ENCODE data around the gene INHA.

Gene INHA

GRCh38 chr2:219541611-219542180 is 30.4 kb upstream of the INHA start:
- Histone ChIP-seq H3K4me3 (ENCODE audit: low read depth, low read length) (peak overlapping the region; percentile 89), H3K9me3 (ENCODE audit: control insufficient read depth, insufficient read depth, low read length) (no peaks in the 10 kb centered on the region), H3K9ac (ENCODE audit: low read depth, low read length) (no peak overlapping the region), H3K4me1 (ENCODE audit: control insufficient read depth, insufficient read depth, low read length) (peaks cover 33% of the 10 kb centered on the region), H3K27me3 (ENCODE audit: control insufficient read depth, insufficient read depth, low read length) (peaks cover 9% of the 10 kb centered on the region), H3K27ac (ENCODE audit: low read depth, low read length) (no peak overlapping the region), H3K36me3 (ENCODE audit: control insufficient read depth, insufficient read depth, low read length) (peaks cover 29% of the 10 kb centered on the region)

GRCh38 chr2:219542931-219543595 is 29.0 kb upstream of the INHA start:
- Histone ChIP-seq H3K4me1 (ENCODE audit: control insufficient read depth, insufficient read depth, low read length) (peaks cover 20% of the 10 kb centered on the region), H3K36me3 (ENCODE audit: control insufficient read depth, insufficient read depth, low read length) (peaks cover 34% of the 10 kb centered on the region), H3K27me3 (ENCODE audit: control insufficient read depth, insufficient read depth, low read length) (peaks cover 9% of the 10 kb centered on the region), H3K9me3 (ENCODE audit: control insufficient read depth, insufficient read depth, low read length) (no peaks in the 10 kb centered on the region), H3K4me3 (ENCODE audit: low read depth, low read length) (peak overlapping the region; percentile 89), H3K27ac (ENCODE audit: low read depth, low read length) (peak overlapping the region; percentile 85), H3K9ac (ENCODE audit: low read depth, low read length) (peak overlapping the region; percentile 71)

DNA sequence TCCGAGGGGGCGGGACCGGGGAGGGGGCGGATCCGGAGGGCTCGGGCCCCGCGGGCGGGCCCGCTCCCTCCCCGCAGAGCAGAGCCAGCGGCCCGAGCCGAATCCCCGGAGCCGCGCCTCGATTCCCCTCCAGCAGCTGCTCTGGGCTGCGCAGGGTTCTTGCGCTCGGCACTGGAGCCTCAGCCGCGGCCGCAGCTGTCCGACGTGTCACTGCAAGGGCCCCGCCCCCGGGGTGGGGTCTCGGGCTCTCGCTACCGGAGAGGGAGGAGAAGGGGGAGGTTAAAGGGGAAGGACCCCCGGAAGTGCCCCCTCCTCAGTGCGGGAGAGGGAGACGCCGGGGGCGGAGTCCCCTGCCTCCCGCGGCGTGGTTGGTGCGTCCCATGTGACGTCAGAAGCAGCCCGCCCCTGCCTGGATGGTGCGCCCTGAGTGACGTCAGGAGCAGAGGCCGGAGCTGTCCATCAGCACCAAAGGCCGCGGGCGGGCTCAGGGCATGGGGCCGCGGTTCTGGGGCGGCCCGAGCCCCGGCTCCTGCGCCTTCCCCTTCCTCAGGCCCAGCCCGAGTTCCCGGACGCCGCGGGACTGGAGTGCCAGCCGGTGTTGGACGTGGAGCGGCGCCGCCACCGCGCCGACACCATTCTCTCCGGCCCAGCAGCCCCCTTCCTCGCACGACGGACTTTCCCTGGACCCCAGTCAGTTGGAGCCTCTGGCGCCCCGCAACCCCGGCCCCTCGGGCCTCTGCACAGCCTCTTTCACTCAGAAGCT is 28.3 kb upstream of the INHA start, which contains the start of the genes CHPF and TMEM198:
Gene CHPF, minus strand, starts transcription at position 214 of the 763 bp plus-strand sequence. CDS start 271 bp downstream, outside the sequence.
Gene TMEM198, plus strand, starts transcription at position 433 of the 763 bp plus-strand sequence. CDS start 700 bp downstream, outside the sequence.
- H3K9me3 ChIP-seq (ENCODE audit: control insufficient read depth, insufficient read depth, low read length), result no peaks in the 10 kb centered on the region
- H3K27ac ChIP-seq (ENCODE audit: low read depth, low read length), result peak within 1 kb of the TSS; percentile 85
- peaks cover 14% of the 10 kb centered on the region for H3K4me1 ChIP-seq (ENCODE audit: control insufficient read depth, insufficient read depth, low read length)
- peaks cover 33% of the 10 kb centered on the region for H3K36me3 ChIP-seq (ENCODE audit: control insufficient read depth, insufficient read depth, low read length)
- H3K4me3 ChIP-seq (ENCODE audit: low read depth, low read length), result peak within 1 kb of the TSS; percentile 89
- H3K9ac ChIP-seq (ENCODE audit: low read depth, low read length), result peak within 1 kb of the TSS; percentile 71
- H3K27me3 ChIP-seq (ENCODE audit: control insufficient read depth, insufficient read depth, low read length), result peaks cover 9% of the 10 kb centered on the region

- H3K4me1 ChIP-seq (ENCODE audit: control insufficient read depth, insufficient read depth, low read length), result peaks cover 11% of the 10 kb centered on the region; the same call in 1 of the 2 replicates
- H3K4me3 ChIP-seq (ENCODE audit: low read depth, low read length), result peak overlapping the region; percentile 89
- H3K27me3 ChIP-seq (ENCODE audit: control insufficient read depth, insufficient read depth, low read length), result peaks cover 9% of the 10 kb centered on the region
- no peaks in the 10 kb centered on the region for H3K9me3 ChIP-seq (ENCODE audit: control insufficient read depth, insufficient read depth, low read length)
- H3K9ac ChIP-seq (ENCODE audit: low read depth, low read length), result peak overlapping the region; percentile 42; the same call in 1 of the 2 replicates
- no peak overlapping the region for H3K27ac ChIP-seq (ENCODE audit: low read depth, low read length)
- peaks cover 32% of the 10 kb centered on the region for H3K36me3 ChIP-seq (ENCODE audit: control insufficient read depth, insufficient read depth, low read length)
Measured at GRCh38 chr2:219544567-219544966, 27.5 kb upstream of the INHA start.

DNA sequence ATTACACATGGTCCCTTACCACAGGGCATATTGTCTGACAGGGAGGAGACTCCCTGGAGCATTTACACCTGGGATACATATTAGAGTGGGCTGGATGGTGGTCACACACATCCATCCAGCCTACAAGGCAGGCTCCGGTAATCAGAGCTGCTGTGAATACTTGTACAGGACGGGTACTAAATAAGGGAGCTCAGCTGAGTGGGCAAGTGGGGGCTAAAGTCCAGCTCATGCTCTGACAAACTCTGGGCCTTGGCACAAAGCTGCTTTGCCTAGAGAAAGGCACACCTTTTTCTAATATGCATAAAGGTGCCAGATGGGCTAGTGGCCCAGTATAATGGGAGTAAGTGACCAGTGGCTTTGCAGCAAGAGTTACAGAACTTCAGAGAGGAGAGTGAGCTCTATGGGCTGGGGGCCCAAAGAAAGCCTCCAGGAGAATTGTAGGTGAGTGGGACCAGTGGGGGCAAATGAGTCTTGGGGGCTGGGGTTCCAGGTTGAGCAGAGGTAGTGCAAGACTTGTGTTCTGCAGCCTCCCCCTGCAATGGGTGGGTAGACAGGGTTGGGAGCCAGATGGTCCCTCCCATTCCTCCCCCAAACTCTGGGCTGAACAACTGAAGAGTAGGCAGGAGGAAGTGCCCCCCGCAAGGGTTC is 26.7 kb upstream of the INHA start:
- no peak overlapping the region for H3K9ac ChIP-seq (ENCODE audit: low read depth, low read length)
- peaks cover 28% of the 10 kb centered on the region for H3K36me3 ChIP-seq (ENCODE audit: control insufficient read depth, insufficient read depth, low read length)
- H3K27ac ChIP-seq (ENCODE audit: low read depth, low read length), result no peak overlapping the region
- H3K9me3 ChIP-seq (ENCODE audit: control insufficient read depth, insufficient read depth, low read length), result no peaks in the 10 kb centered on the region
- peaks cover 10% of the 10 kb centered on the region for H3K27me3 ChIP-seq (ENCODE audit: control insufficient read depth, insufficient read depth, low read length)
- H3K4me1 ChIP-seq (ENCODE audit: control insufficient read depth, insufficient read depth, low read length), result peaks cover 11% of the 10 kb centered on the region; the same call in 1 of the 2 replicates
- no peak overlapping the region for H3K4me3 ChIP-seq (ENCODE audit: low read depth, low read length)

- Histone ChIP-seq H3K4me3 (ENCODE audit: low read depth, low read length) (no peak overlapping the region), H3K9ac (ENCODE audit: low read depth, low read length) (no peak overlapping the region), H3K9me3 (ENCODE audit: control insufficient read depth, insufficient read depth, low read length) (no peaks in the 10 kb centered on the region), H3K27ac (ENCODE audit: low read depth, low read length) (no peak overlapping the region), H3K27me3 (ENCODE audit: control insufficient read depth, insufficient read depth, low read length) (peaks cover 13% of the 10 kb centered on the region), H3K4me1 (ENCODE audit: control insufficient read depth, insufficient read depth, low read length) (peaks cover 12% of the 10 kb centered on the region; the same call in 1 of the 2 replicates), H3K36me3 (ENCODE audit: control insufficient read depth, insufficient read depth, low read length) (peaks cover 22% of the 10 kb centered on the region)
Measured at GRCh38 chr2:219545943-219546352, 26.2 kb upstream of the INHA start.

- no peak overlapping the region for H3K4me3 ChIP-seq (ENCODE audit: low read depth, low read length)
- H3K9me3 ChIP-seq (ENCODE audit: control insufficient read depth, insufficient read depth, low read length), result no peaks in the 10 kb centered on the region
- no peak overlapping the region for H3K27ac ChIP-seq (ENCODE audit: low read depth, low read length)
- H3K27me3 ChIP-seq (ENCODE audit: control insufficient read depth, insufficient read depth, low read length), result peaks cover 8% of the 10 kb centered on the region
- H3K36me3 ChIP-seq (ENCODE audit: control insufficient read depth, insufficient read depth, low read length), result peaks cover 17% of the 10 kb centered on the region
- no peak overlapping the region for H3K9ac ChIP-seq (ENCODE audit: low read depth, low read length)
- peaks cover 9% of the 10 kb centered on the region; the same call in 1 of the 2 replicates for H3K4me1 ChIP-seq (ENCODE audit: control insufficient read depth, insufficient read depth, low read length)
Measured at GRCh38 chr2:219547621-219548020, 24.5 kb upstream of the INHA start.

GRCh38 chr2:219548990-219549389 is 23.1 kb upstream of the INHA start:
- Histone ChIP-seq H3K4me3 (ENCODE audit: low read depth, low read length) (no peak overlapping the region), H3K27me3 (ENCODE audit: control insufficient read depth, insufficient read depth, low read length) (peaks cover 20% of the 10 kb centered on the region), H3K9ac (ENCODE audit: low read depth, low read length) (no peak overlapping the region), H3K9me3 (ENCODE audit: control insufficient read depth, insufficient read depth, low read length) (no peaks in the 10 kb centered on the region), H3K4me1 (ENCODE audit: control insufficient read depth, insufficient read depth, low read length) (peaks cover 11% of the 10 kb centered on the region), H3K27ac (ENCODE audit: low read depth, low read length) (no peak overlapping the region), H3K36me3 (ENCODE audit: control insufficient read depth, insufficient read depth, low read length) (peaks cover 17% of the 10 kb centered on the region)

- no peak overlapping the region for H3K9ac ChIP-seq (ENCODE audit: low read depth, low read length)
- no peak overlapping the region for H3K4me3 ChIP-seq (ENCODE audit: low read depth, low read length)
- H3K27ac ChIP-seq (ENCODE audit: low read depth, low read length), result no peak overlapping the region
- H3K9me3 ChIP-seq (ENCODE audit: control insufficient read depth, insufficient read depth, low read length), result no peaks in the 10 kb centered on the region
- H3K36me3 ChIP-seq (ENCODE audit: control insufficient read depth, insufficient read depth, low read length), result peaks cover 17% of the 10 kb centered on the region
- H3K4me1 ChIP-seq (ENCODE audit: control insufficient read depth, insufficient read depth, low read length), result peaks cover 8% of the 10 kb centered on the region
- peaks cover 21% of the 10 kb centered on the region for H3K27me3 ChIP-seq (ENCODE audit: control insufficient read depth, insufficient read depth, low read length)
Measured at GRCh38 chr2:219549619-219550018, 22.5 kb upstream of the INHA start.

GRCh38 chr2:219551441-219552381 is 20.4 kb upstream of the INHA start:
- Histone ChIP-seq H3K27me3 (ENCODE audit: control insufficient read depth, insufficient read depth, low read length) (peaks cover 20% of the 10 kb centered on the region), H3K4me3 (ENCODE audit: low read depth, low read length) (peak overlapping the region; percentile 82), H3K9me3 (ENCODE audit: control insufficient read depth, insufficient read depth, low read length) (no peaks in the 10 kb centered on the region), H3K27ac (ENCODE audit: low read depth, low read length) (peak overlapping the region; percentile 31), H3K4me1 (ENCODE audit: control insufficient read depth, insufficient read depth, low read length) (peaks cover 7% of the 10 kb centered on the region), H3K36me3 (ENCODE audit: control insufficient read depth, insufficient read depth, low read length) (peaks cover 26% of the 10 kb centered on the region), H3K9ac (ENCODE audit: low read depth, low read length) (0 out of 2 replicates have a peak overlapping the region, but pooled peaks have one; percentile 39)

All from HUES48 (cell line).